ENCODE data around the gene NAA20.

DNA sequence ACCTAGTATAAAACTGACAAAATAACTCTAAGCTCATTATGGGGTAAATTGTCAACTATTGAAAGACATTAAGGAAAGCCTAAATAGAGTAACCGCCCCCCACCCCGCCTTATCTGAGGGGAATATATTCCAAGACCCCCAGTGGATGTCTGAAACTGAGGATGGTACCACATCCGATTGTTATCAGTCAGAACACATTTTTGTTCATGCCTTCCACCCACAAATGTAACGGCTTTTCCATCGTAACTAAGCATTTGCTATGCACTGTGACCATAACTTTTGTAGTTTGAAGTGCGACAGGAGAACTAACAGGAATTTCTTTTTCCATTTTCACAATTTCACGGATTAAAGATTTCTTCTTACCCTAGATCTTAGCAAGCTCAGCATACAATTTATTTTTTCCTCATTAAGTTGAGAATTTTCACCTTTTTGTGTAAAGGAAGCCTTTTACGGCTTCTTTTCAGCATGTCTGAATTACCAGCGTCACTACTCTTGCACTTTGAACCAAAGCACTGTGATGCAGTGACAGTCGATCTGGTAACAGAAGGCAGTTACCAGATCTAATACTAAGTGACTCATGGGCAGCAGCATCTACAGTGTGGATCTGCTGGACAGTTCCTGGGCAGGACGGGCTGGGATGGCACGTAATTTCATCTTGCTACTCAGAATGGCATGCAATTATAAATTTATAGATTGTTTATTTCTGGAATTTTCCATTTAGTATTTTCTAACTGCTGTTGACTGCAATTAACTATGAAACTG, 47.0 kb downstream of the NAA20 start:
- TF ChIP-seq POLR2AphosphoS5 (IDR thresholded peaks at IDR 0.05) (no peak), POLR2A (IDR thresholded peaks at IDR 0.05) (no peak)
- TF ChIP-seq, protein P1, sequence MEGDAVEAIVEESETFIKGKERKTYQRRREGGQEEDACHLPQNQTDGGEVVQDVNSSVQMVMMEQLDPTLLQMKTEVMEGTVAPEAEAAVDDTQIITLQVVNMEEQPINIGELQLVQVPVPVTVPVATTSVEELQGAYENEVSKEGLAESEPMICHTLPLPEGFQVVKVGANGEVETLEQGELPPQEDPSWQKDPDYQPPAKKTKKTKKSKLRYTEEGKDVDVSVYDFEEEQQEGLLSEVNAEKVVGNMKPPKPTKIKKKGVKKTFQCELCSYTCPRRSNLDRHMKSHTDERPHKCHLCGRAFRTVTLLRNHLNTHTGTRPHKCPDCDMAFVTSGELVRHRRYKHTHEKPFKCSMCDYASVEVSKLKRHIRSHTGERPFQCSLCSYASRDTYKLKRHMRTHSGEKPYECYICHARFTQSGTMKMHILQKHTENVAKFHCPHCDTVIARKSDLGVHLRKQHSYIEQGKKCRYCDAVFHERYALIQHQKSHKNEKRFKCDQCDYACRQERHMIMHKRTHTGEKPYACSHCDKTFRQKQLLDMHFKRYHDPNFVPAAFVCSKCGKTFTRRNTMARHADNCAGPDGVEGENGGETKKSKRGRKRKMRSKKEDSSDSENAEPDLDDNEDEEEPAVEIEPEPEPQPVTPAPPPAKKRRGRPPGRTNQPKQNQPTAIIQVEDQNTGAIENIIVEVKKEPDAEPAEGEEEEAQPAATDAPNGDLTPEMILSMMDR (IDR thresholded peaks at IDR 0.05 in 8 of 11, conservative IDR thresholded peaks at IDR 0.05 in 3 of 11): no peak

Measured in spleen (tissue), 7 donors.